GM12878 (cell line): ENCODE measurements around the gene NFASC. TPM values are rescaled to one million over a fixed set of nuclear protein-coding genes. Genes with fewer than 3 reads are reported as not detected.

Experiments
- ATAC-seq: fragments of 200-7000 bp; cut with Tn5 transposase; 3 replicates; pipeline ENCODE4 v1.9.1; 2020; ENCODE audit warnings: mild to moderate bottlenecking, moderate library complexity
- BruUV-seq: library from RNA; stranded (reverse); fragments of 400-500 nt; replicated peaks from 2 replicates; lab custom pipeline; 2021; lab: Mats Ljungman, UMichigan
- CTCF ChIA-PET: fragments of 300-600 bp; sonication (Branson Sonifier 250); formaldehyde crosslinking; extraction: SDS; loops from one replicate; lab custom pipeline; 2021; ENCODE audit warnings: inconsistent platforms; lab: Yijun Ruan, JAX
- POLR2A ChIA-PET: fragments of 350-600 bp; formaldehyde crosslinking; extraction: SDS; loops from one replicate; lab custom pipeline; 2021; ENCODE audit warnings: inconsistent platforms; lab: Charles Lee
- RAD21 ChIA-PET: fragments of 300-600 bp; sonication (Branson Sonifier 250); formaldehyde crosslinking; loops from one replicate; lab custom pipeline; 2023; ENCODE audit warnings: antibody characterized with exemption; ENCODE audit not compliant: unreplicated experiment; lab: Charles Lee
- SMC1A ChIA-PET: fragments of 300-600 bp; sonication (Branson Sonifier 250); formaldehyde crosslinking; loops from one replicate; lab custom pipeline; 2023; ENCODE audit not compliant: unreplicated experiment, uncharacterized antibody; lab: Charles Lee
- DNase-seq: peaks from one replicate; pipeline ENCODE4 v3.0.0-alpha.2; 2011; ENCODE audit warnings: low read depth, low spot score
- FAIRE-seq: peaks from 3 replicates; lab custom pipeline; 2011; peaks lifted over from hg19 to GRCh38; lab: Jason Lieb, UNC
- H2AFZ ChIP-seq: 2 replicates; pipeline ENCODE4 v1.6.0; 2011; ENCODE audit warnings: low read depth, low read length, control low read depth; ENCODE audit not compliant: control insufficient read depth
- H3K27ac ChIP-seq: 2 replicates; pipeline ENCODE4 v1.5.1; 2011; ENCODE audit warnings: control low read depth; ENCODE audit not compliant: control insufficient read depth, insufficient read depth
- H3K27me3 ChIP-seq, 2 experiments: replicated peaks in 1 of 2; 2 replicates each; pipeline versions ENCODE4 v1.6.0 to v1.6.1; 2011; ENCODE audit warnings: low read length in 1 of 2; ENCODE audit not compliant: control insufficient read depth in 2 of 2, insufficient read depth in 2 of 2
- H3K36me3 ChIP-seq, 2 experiments: 2 replicates each; pipeline ENCODE4 v1.5.1; 2011; ENCODE audit warnings: low read length in 1 of 2; ENCODE audit not compliant: control insufficient read depth in 2 of 2, insufficient read depth in 2 of 2
- H3K4me1 ChIP-seq: 2 replicates; pipeline ENCODE4 v1.6.1; 2011; ENCODE audit warnings: mild to moderate bottlenecking, low read length, moderate library complexity, mixed read lengths; ENCODE audit not compliant: control insufficient read depth, insufficient read depth
- H3K4me2 ChIP-seq: 2 replicates; pipeline ENCODE4 v1.6.0; 2011; ENCODE audit warnings: control low read depth; ENCODE audit not compliant: control insufficient read depth, insufficient read depth
- H3K4me3 ChIP-seq: fragments of 200-600 bp; sonication (generic); 2 replicates; pipeline ENCODE4 v1.5.1; 2016
- H3K79me2 ChIP-seq: 2 replicates; pipeline ENCODE4 v1.6.0; 2011; ENCODE audit warnings: low read length; ENCODE audit not compliant: control insufficient read depth, insufficient read depth
- H3K9ac ChIP-seq: 2 replicates; pipeline ENCODE4 v1.8.0; 2011; ENCODE audit warnings: low read length, control low read depth, mixed read lengths; ENCODE audit not compliant: control insufficient read depth, insufficient read depth
- H3K9me3 ChIP-seq: replicated peaks from 3 replicates; pipeline ENCODE4 v1.5.1; 2011; ENCODE audit warnings: mild to moderate bottlenecking, low read length; ENCODE audit not compliant: control insufficient read depth, insufficient read depth
- H4K20me1 ChIP-seq: 2 replicates; pipeline ENCODE4 v1.6.0; 2011; ENCODE audit not compliant: control insufficient read depth, insufficient read depth
- ATF7 ChIP-seq: fragments of 450-650 bp; IDR thresholded peaks from 2 replicates; pipeline ENCODE4 v1.6.1; 2016; ENCODE audit warnings: low read depth, mild to moderate bottlenecking
- DPF2 ChIP-seq: fragments of 450-650 bp; IDR thresholded peaks from 2 replicates; pipeline ENCODE4 v1.6.1; 2017; ENCODE audit warnings: mild to moderate bottlenecking
- EED ChIP-seq: sonication (generic); IDR thresholded peaks from 2 replicates; pipeline ENCODE4 v1.6.1; 2016; ENCODE audit warnings: antibody characterized with exemption, low read depth
- HDGF ChIP-seq: fragments of 450-650 bp; IDR thresholded peaks from 2 replicates; pipeline ENCODE4 v1.6.1; 2016; ENCODE audit warnings: antibody characterized with exemption
- JUNB ChIP-seq: IDR thresholded peaks from 2 replicates; pipeline ENCODE4 v1.6.1; 2016; ENCODE audit warnings: antibody characterized with exemption, mild to moderate bottlenecking
- MLLT1 ChIP-seq: fragments of 450-650 bp; IDR thresholded peaks from 2 replicates; pipeline ENCODE4 v1.6.1; 2016; ENCODE audit warnings: mild to moderate bottlenecking
- NBN ChIP-seq: fragments of 450-650 bp; IDR thresholded peaks from 2 replicates; pipeline ENCODE4 v1.6.1; 2016
- NFIC ChIP-seq: IDR thresholded peaks from 2 replicates; pipeline ENCODE4 v1.6.1; 2012; ENCODE audit warnings: low read depth, mild to moderate bottlenecking, inconsistent platforms, low read length, moderate library complexity
- NFYA ChIP-seq: IDR thresholded peaks from 2 replicates; pipeline ENCODE4 v1.6.1; 2011; ENCODE audit warnings: low read depth, mild to moderate bottlenecking, low read length, improper control_type of control experiment, borderline replicate concordance
- NR2C2 ChIP-seq: IDR thresholded peaks from 2 replicates; pipeline ENCODE4 v1.6.1; 2011; ENCODE audit warnings: borderline replicate concordance, low read depth; ENCODE audit not compliant: control insufficient read depth, insufficient read length
- ZNF217 ChIP-seq: fragments of 450-650 bp; IDR thresholded peaks from 2 replicates; pipeline ENCODE4 v1.6.1; 2017; ENCODE audit warnings: antibody characterized with exemption, mild to moderate bottlenecking
- WGBS: methylation state at CpG from one replicate; pipeline ENCODE4 v1.1.6; 2016; ENCODE audit warnings: low lambda C conversion rate; ENCODE audit not compliant: insufficient replicate concordance, insufficient coverage; ENCODE audit errors: missing lambda C conversion rate; 5-methylcytosine and 5-hydroxymethylcytosine counted together
- in situ Hi-C: fragments of 300-500 bp; cut with MboI; formaldehyde crosslinking; loops from 9 replicates; pipeline ENCODE4 v1.14.3; 2018; ENCODE audit warnings: mixed read lengths
- intact Hi-C: fragments of 100-400 bp; cut with micrococcal nuclease; formaldehyde crosslinking; loops from one replicate; pipeline ENCODE4 v1.14.2; 2022; ENCODE audit not compliant: unreplicated experiment
- polyA plus RNA-seq, 11 experiments: library from polyadenylated mRNA; depleted of rRNA in 4 of 11; unstranded in 6 of 11; stranded (reverse) in 5 of 11; fragments of >200 nt; fragmentation: Nextera tagmentation in 4 of 11; fragmentation: Illumina TruSeq in 1 of 11; extraction: Ambion mirVana in 4 of 11; extraction: Trizol in 1 of 11; gene quantifications; 1 replicate in 1 of 11; 2 replicates in 10 of 11; pipeline versions ENCODE4 v1.2.1 to v1.2.3, GENCODE V29; 2011 to 2016; ENCODE audit warnings: inconsistent platforms in 2 of 11, missing spikeins in 2 of 11, low read depth in 1 of 11
- total RNA-seq, 4 experiments: library from RNA; depleted of rRNA in 3 of 4; stranded (reverse); fragments of >200 nt in 3 of 4; fragmentation: Illumina TruSeq in 1 of 4; extraction: Trizol in 1 of 4; gene quantifications; 2 replicates each; pipeline versions ENCODE4 v1.2.1 to v1.2.3, GENCODE V29; 2013 to 2021

Gene NFASC
- total and polyA plus RNA-seq, 10 of the 15 experiments (the other 5 are each of a cell fraction or from before 2014, with no cell fraction given), result 0.04 to 0.31 (median 0.12) TPM; not detected in 4

DNA sequence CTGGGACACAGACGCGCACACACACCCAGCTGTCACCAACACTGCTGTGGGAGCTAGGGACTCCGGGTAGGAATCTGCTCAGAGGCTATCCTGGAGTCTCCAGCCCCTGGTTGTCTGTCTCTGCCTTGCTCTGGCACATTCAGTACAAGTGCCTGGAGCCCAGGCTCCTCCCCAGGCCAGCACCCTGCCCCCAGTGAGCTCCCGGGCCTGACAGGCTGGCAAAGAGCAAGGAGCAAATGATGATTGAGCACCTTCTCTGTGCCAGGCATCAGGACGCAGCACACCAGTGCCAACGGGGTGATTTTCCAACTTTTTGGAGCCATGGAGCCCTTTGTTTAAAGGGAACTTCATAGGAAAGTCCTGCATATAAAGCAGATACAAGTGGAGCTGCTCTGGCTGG, 178.8 kb downstream of the NFASC start:
- no peaks in the 10 kb centered on the region for H3K9me3 ChIP-seq
- SMC1A ChIA-PET, result no interaction called here
- H3K36me3 ChIP-seq, result no peaks in the 10 kb centered on the region
- H3K4me1 ChIP-seq, result no peaks in the 10 kb centered on the region
- POLR2A ChIA-PET, result no interaction called here
- no TSS peak for BruUV-seq
- H3K79me2 ChIP-seq, result no peaks in the 10 kb centered on the region
- H3K27me3 ChIP-seq, result peaks cover 0 to 4% of the 10 kb centered on the region in 2 experiments; a peak in 3 of 4 replicates
- no peak overlapping the region for H2AFZ ChIP-seq
- RAD21 ChIA-PET, result no interaction called here
- no peak overlapping the region for H3K4me3 ChIP-seq
- H4K20me1 ChIP-seq, result no peaks in the 10 kb centered on the region
- 30% methylated on average over 6 of the region's 6 CpGs for WGBS
- CTCF ChIA-PET, result interaction anchor here (5.5 kb wide), 1 partner anchor 12 kb away, joined by 35 read pairs; no protein-coding TSS in a partner anchor
- DNase-seq (no peak), FAIRE-seq (no peak), ATAC-seq (no peak)
- in situ Hi-C loops, result no loop called here
- H3K27ac ChIP-seq, result no peak overlapping the region
- H3K9ac ChIP-seq, result no peak overlapping the region
- intact Hi-C loops, result no loop called here
- TF ChIP-seq JUNB, result no peak
- no peak for TF ChIP-seq MLLT1
- no peak for TF ChIP-seq ATF7
- TF ChIP-seq NBN, result no peak
- no peak for TF ChIP-seq NFYA
- no peak for TF ChIP-seq ZNF217
- no peak for TF ChIP-seq NFIC
- TF ChIP-seq HDGF, result no peak
- TF ChIP-seq NR2C2, result no peak
- TF ChIP-seq EED, result no peak
- no peak for TF ChIP-seq DPF2
- TF ChIP-seq, all 136 proteins: peak for 0
- no peak overlapping the region for H3K4me2 ChIP-seq
